NB4 (cell line): Measurements from ENCODE around the gene CNPY1.

Experiments
- DNase-seq: peaks from one replicate; pipeline ENCODE4 v3.0.0; 2010; ENCODE audit warnings: low read depth
- H3K4me3 ChIP-seq: one replicate; pipeline ENCODE4 v1.5.1; 2011; ENCODE audit warnings: mild to moderate bottlenecking, low read depth, low read length, moderate library complexity
- CTCF ChIP-seq: IDR thresholded peaks from one replicate; pipeline ENCODE4 v1.5.1; 2012; ENCODE audit warnings: low read depth, low read length
- MYC ChIP-seq: IDR thresholded peaks from 2 replicates; pipeline ENCODE4 v1.6.1; 2011; ENCODE audit warnings: low read depth, low read length
- POLR2A ChIP-seq: IDR thresholded peaks from 2 replicates; pipeline ENCODE4 v1.6.1; 2011; ENCODE audit warnings: mild to moderate bottlenecking; ENCODE audit not compliant: insufficient read length; ENCODE audit errors: extremely low read depth
- TF ChIP-seq, protein P1 (sequence below): IDR thresholded peaks from 2 replicates; pipeline ENCODE4 v1.6.1; 2011; ENCODE audit warnings: low read depth, low read length

Gene CNPY1

DNA sequence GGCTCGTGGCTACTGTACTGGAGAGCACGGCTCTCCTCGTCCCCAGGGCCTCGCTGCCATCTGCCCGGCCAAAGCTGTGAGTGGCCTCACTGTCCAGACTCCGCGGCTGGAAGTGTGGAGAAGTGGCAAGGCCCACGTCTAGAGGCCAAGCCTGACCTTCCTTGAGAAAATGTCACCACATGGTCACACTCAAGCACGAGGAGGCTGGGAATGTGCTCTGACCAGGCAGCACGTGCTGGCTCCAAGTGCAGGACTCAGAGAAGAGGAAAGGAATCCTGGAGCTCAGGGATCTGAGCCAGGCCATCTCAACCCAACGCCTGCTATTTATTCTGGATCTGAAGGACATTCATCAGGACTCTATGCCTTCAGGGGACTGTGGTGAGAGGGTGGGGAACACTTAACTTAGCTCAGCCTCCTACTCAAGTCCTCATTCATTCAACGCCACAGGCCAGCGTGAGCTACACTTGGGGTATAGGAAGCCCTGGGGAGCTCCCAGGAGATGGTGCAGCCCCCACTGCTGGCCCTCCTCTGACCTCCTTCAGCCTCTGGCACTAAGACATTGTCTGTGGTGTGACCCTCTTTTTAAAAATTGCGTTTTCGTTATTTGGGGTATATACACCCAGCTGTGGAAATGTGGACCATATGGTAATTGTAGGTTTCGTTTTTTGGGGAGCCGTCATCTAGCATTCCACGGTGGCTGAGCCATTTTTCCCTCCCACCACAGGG is 59.4 kb downstream of the CNPY1 start:
- no peak for DNase-seq
- TF ChIP-seq CTCF (no peak), POLR2A (no peak), MYC (no peak)
- TF ChIP-seq, protein P1, sequence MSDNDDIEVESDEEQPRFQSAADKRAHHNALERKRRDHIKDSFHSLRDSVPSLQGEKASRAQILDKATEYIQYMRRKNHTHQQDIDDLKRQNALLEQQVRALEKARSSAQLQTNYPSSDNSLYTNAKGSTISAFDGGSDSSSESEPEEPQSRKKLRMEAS, result no peak
- H3K4me3 ChIP-seq, result no peak overlapping the region

DNA sequence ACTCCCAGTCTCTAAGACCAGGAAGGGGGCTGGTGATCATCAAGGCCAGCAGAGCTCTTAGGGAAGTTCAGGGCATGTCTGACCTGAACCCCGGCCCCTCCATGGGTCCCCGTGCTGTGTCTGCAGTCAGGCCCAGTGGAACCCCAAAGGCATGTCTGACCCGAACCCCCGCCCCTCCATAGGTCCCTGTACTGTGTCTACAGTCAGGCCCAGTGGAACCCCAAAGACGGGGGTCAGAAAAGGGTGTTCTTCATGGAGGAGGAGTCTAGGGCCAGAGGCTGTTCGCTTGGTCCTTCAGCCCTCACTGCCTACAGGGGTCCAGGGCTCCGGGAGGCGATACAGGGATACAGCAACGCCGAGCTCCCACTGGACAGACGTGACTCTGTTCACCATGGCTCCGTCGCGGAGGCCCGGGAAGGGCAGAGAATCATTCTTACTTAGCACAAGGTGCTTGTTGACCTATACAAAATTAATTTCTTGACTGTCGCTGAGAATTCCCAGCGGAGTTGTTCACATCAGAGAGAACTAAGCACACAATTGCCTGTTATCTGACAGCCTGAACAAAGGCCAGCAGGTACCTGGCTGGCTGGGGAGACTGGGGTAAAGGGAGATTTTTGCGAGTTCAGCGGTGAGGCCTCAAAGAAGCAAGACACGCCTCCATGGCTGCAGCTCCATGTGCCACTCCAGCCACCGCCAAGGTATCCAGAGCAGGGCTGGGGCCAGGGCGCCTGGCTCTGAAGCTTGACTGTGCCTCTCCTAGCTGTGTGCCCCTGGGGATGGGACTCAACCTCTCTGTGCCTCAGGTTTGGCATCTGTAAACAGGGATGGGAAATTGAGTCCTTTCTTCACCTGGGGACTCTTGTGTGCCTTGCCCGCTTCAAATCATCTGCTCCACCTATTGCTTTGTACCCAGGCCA is 61.6 kb downstream of the CNPY1 start:
- TF ChIP-seq POLR2A (no peak), CTCF (no peak), MYC (no peak)
- TF ChIP-seq, protein P1, result no peak
- no peak overlapping the region for H3K4me3 ChIP-seq
- no peak for DNase-seq

DNA sequence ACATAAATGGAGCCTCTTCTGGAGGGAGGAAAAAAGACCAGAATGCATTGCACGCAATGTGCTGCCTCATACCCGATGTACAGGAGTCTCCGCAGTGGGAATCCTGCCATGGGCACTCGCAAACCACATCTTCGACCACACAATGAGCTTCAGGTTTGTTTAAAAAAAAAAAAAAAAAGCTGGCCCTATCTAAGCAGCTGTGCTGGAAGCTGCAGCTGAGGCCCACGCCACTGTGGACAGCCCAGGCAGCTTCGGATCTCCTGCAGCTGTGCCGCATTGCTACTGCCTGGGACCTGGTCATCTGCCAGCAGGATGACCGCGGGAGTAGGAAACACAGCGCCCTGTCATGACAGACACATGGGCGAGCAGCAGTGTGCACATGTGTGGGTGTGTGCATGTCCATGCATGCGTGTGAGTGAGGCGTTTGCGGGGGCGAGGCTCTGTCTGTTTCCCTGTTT is 62.5 kb downstream of the CNPY1 start:
- TF ChIP-seq CTCF, result no peak
- no peak for TF ChIP-seq POLR2A
- TF ChIP-seq, protein P1, result no peak
- no peak for TF ChIP-seq MYC
- peak; percentile 45 for DNase-seq
- H3K4me3 ChIP-seq, result no peak overlapping the region

DNA sequence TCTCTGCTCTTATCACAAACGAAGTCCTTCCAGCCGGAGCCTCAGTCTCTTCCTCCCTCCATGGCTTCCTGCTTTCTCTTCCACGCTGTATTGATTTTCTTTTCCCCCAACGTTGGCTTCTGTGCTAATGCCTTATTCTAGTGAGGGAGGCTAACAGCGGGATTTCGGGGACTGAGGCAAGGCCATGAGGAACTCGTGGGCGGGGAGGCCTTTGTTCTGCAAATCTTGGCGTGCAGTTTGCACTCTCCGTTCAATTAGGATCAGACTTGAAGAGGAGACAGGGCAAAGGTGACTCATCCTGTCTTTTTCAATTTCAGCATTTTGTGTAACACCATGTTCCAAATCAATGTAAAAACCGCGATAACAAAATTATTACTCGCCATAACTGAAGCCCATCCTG is 63.1 kb downstream of the CNPY1 start:
- TF ChIP-seq, protein P1, result no peak; the same call in 1 of the 2 replicates
- 0 out of 2 replicates have a peak, but pooled peaks have one; percentile 4 for TF ChIP-seq MYC
- peak; percentile 77 for DNase-seq
- no peak overlapping the region for H3K4me3 ChIP-seq

DNA sequence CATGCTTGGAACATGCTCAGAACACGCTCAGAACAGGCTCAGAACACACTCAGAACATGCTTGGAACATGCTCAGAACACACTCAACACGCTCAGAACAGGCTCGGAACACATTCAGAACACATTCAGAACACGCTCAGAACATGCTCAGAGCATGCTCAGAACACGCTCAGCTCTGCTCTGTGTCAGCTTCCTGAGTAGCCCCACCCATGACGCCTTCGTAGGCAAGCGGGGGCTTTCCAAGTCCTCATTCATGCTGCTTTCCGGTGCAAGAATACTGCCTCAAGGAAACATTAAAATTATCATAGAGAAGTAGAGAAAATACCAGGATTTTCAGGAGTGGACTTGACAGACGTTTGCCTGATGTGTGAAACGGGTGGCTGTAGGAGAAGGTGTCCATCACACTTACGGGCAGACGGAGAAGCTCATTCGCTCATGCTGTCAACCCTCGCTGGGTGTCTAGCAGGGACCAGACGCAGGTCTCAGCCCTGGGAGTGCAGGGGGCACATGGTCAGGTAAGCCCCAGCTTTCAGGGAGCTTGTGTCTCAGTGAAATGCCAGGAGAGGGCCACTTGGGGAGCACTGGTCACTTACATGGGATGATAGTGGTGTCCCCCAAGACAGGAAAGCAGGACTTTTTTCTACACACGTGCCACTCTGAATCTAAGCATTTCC is 63.7 kb downstream of the CNPY1 start:
- no peak overlapping the region for H3K4me3 ChIP-seq
- DNase-seq, result no peak
- TF ChIP-seq, protein P1, result no peak
- no peak for TF ChIP-seq CTCF
- TF ChIP-seq POLR2A, result no peak
- TF ChIP-seq MYC, result no peak
